ENCODE results near the gene B4GALT1. TPM values are rescaled to one million over a fixed set of nuclear protein-coding genes. Genes with fewer than 3 reads are reported as not detected.
A peak's percentile ranks its signal among the peaks of the same experiment; 100 is the strongest.

Gene B4GALT1
- total RNA-seq, 2 donors from 2014 or later, result 31.3 to 42.3 TPM

DNA sequence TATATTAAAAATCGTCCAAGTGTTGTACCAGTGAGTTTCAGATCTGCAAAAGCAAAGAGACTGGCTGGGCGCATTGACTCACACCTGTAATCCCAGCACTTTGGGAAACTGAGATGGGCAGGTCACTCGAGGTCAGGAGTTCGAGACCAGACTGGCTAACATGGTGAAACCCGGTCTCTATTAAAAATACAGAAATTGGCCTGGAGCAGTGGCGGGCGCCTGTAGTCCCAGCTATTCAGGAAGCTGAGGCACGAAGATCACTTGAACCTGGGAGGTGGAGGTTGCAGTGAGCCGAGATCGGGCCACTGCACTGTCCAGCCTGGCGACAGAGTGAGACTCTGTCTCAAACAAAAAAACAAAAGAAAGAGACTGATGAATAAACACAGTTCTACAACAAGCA lies 18.3 kb upstream of the B4GALT1 start:
- no peak for DNase-seq
- Histone ChIP-seq H3K4me1 (peaks cover 16% of the 10 kb centered on the region), H3K4me3 (no peak overlapping the region), H3K36me3 (replicated peaks in 1 of 2; ENCODE audit: insufficient read depth in 1 of 2, low read depth in 2 of 2) (no peaks in the 10 kb centered on the region), H3K9me3 (no peaks in the 10 kb centered on the region), H3K27me3 (no peaks in the 10 kb centered on the region), H3K27ac (peak overlapping the region in 2 of 4 donors; percentile 47 to 53)
- intact Hi-C loops (cut with DNase I), result no loop called here
- ATAC-seq, result no peak
- TF ChIP-seq CTCF (IDR thresholded peaks at IDR 0.05) (no peak), POLR2A (IDR thresholded peaks at IDR 0.05) (no peak)
- 86 to 90% methylated on average over 11 of the region's 11 CpGs for WGBS, 2 donors

DNA sequence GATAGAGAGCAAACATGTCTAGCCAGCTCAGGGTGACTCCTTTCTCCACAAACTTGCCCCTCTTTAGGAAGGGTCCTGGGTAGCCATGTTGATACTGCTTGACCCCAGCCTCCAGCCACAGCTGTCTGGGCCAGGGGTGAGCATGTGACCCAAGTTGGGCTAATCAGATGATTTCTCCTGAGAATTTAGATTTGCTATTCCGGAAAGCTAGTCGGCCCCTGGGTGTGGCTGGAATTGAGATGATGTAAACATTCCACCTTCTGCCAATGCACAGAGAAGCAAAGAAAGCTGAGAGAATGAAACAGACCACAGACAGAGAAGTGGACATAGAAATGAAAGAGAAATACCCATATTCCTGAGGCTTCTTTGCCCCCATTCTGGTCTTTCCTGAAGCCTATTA lies 17.8 kb upstream of the B4GALT1 start:
- Histone ChIP-seq H3K36me3 (replicated peaks in 1 of 2; ENCODE audit: insufficient read depth in 1 of 2, low read depth in 2 of 2) (no peaks in the 10 kb centered on the region), H3K4me1 (peaks cover 16% of the 10 kb centered on the region), H3K27ac (no peak overlapping the region), H3K4me3 (no peak overlapping the region), H3K27me3 (no peaks in the 10 kb centered on the region), H3K9me3 (no peaks in the 10 kb centered on the region)
- 58 to 84% methylated on average over 2 of the region's 2 CpGs for WGBS, 2 donors
- DNase-seq, result no peak
- TF ChIP-seq CTCF (IDR thresholded peaks at IDR 0.05) (no peak), POLR2A (IDR thresholded peaks at IDR 0.05) (no peak)
- ATAC-seq, result no peak
- intact Hi-C loops (cut with DNase I), result no loop called here

GRCh38 chr9:33182519-33182918 lies 15.4 kb upstream of the B4GALT1 start:
- no peak for ATAC-seq
- TF ChIP-seq POLR2A (IDR thresholded peaks at IDR 0.05) (no peak), CTCF (IDR thresholded peaks at IDR 0.05) (no peak)
- H3K27me3 ChIP-seq, result no peaks in the 10 kb centered on the region
- no peaks in the 10 kb centered on the region for H3K9me3 ChIP-seq
- H3K36me3 ChIP-seq (replicated peaks in 1 of 2; ENCODE audit: insufficient read depth in 1 of 2, low read depth in 2 of 2), result no peaks in the 10 kb centered on the region
- H3K27ac ChIP-seq, result no peak overlapping the region
- intact Hi-C loops (cut with DNase I), result no loop called here
- WGBS, 2 donors, result 87 to 92% methylated on average over 2 of the region's 2 CpGs
- H3K4me1 ChIP-seq, result peaks cover 16% of the 10 kb centered on the region
- no peak for DNase-seq
- H3K4me3 ChIP-seq, result no peak overlapping the region

DNA sequence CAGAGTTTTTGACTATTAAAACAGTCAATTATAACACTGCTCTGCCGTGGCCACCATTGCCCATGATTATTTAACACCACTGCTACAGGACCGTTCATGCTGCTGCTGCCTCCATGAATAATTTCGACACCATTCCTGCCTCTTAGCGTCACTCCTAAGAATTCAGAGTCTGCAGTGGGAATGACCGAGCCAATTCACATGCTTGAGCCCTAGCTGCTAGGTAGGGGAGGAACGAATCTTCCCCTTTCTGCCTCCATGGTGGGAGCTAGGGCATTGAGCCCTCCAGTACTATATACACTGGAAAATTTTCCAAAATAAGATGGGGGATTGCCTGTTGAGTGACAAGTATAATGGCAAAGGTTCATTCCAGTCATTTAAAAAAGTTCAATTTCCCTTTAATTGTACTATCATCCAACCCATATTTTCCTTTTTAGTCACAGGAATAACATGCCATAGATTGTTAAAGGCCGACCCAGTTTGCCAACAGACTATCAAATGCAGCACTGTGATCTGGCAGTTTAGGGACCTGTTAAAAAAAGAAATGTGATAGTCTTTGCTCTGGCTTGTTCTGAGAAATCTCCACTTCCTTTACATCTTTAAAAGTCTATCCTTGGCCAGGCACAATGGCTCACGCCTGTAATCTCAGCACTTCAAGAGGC lies 13.5 kb upstream of the B4GALT1 start:
- DNase-seq (no peak), ATAC-seq (no peak)
- H3K36me3 ChIP-seq (replicated peaks in 1 of 2; ENCODE audit: insufficient read depth in 1 of 2, low read depth in 2 of 2), result no peaks in the 10 kb centered on the region
- intact Hi-C loops (cut with DNase I), result no loop called here
- TF ChIP-seq CTCF (IDR thresholded peaks at IDR 0.05), result no peak
- TF ChIP-seq POLR2A (IDR thresholded peaks at IDR 0.05), result no peak
- no peak overlapping the region for H3K4me3 ChIP-seq
- H3K9me3 ChIP-seq, result no peaks in the 10 kb centered on the region
- 70 to 72% methylated on average over 8 of the region's 8 CpGs for WGBS, 2 donors
- no peak overlapping the region for H3K27ac ChIP-seq
- peaks cover 2% of the 10 kb centered on the region for H3K4me1 ChIP-seq
- H3K27me3 ChIP-seq, result no peaks in the 10 kb centered on the region

Data from body of pancreas (tissue), 4 donors.